22Rv1 (cell line): ENCODE data around the gene FLOT2.

ENCODE experiments used
- H3K27ac ChIP-seq: fragments of 450-650 bp; 2 replicates; pipeline ENCODE4 v1.5.1; 2017
- ZFX ChIP-seq: fragments of 450-650 bp; IDR thresholded peaks from 2 replicates; pipeline ENCODE4 v1.6.1; 2017; ENCODE audit warnings: antibody characterized with exemption, borderline replicate concordance
- TF ChIP-seq, protein P1 (sequence below): fragments of 450-650 bp; IDR thresholded peaks from 2 replicates; pipeline ENCODE4 v1.5.1; 2017; ENCODE audit warnings: mild to moderate bottlenecking

FLOT2 gene

DNA sequence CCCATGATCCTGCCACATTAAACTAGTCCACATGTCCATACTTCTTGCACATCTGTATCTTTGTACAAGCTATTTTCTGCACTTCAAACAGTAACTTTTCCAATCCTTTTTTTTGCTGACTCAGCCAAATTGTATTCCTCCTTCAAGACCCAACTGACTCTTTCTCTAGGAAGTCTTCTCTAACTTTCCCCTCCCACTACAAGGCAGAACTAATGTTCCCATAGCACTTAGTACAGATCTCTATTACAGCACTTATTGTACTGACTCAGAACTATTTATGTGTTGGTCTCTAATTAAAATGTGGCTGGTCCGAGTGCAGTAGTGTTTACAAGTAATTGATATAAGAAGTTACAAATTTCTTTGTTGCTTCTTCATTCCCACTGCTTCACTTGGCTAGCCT, 63.1 kb downstream of the FLOT2 start:
- peak overlapping the region; percentile 97 for H3K27ac ChIP-seq
- TF ChIP-seq, protein P1, sequence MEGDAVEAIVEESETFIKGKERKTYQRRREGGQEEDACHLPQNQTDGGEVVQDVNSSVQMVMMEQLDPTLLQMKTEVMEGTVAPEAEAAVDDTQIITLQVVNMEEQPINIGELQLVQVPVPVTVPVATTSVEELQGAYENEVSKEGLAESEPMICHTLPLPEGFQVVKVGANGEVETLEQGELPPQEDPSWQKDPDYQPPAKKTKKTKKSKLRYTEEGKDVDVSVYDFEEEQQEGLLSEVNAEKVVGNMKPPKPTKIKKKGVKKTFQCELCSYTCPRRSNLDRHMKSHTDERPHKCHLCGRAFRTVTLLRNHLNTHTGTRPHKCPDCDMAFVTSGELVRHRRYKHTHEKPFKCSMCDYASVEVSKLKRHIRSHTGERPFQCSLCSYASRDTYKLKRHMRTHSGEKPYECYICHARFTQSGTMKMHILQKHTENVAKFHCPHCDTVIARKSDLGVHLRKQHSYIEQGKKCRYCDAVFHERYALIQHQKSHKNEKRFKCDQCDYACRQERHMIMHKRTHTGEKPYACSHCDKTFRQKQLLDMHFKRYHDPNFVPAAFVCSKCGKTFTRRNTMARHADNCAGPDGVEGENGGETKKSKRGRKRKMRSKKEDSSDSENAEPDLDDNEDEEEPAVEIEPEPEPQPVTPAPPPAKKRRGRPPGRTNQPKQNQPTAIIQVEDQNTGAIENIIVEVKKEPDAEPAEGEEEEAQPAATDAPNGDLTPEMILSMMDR, result no peak
- no peak for TF ChIP-seq ZFX
